ENCODE measurements around the gene MSL1. TPM values are rescaled to one million over a fixed set of nuclear protein-coding genes. Genes with fewer than 3 reads are reported as not detected.
A peak's percentile ranks its signal among the peaks of the same experiment; 100 is the strongest.

Gene MSL1
- total RNA-seq, 1 donor from 2014 or later, result 27.1 TPM

- no peaks in the 10 kb centered on the region for H3K27me3 ChIP-seq (ENCODE audit: control insufficient read depth, insufficient read depth, low read length)
- DNase-seq (ENCODE audit: low read depth) (peak; percentile 95), FAIRE-seq (no peak)
- H3K36me3 ChIP-seq (ENCODE audit: control insufficient read depth, insufficient read depth, low read length), result peaks cover 28% of the 10 kb centered on the region
- peak overlapping the region; percentile 95 for H3K4me3 ChIP-seq (ENCODE audit: low read depth, low read length)
- TF ChIP-seq CTCF (IDR thresholded peaks at IDR 0.05; ENCODE audit: insufficient read depth, low read length, severe bottlenecking), result no peak
These were observed 22.7 kb upstream of the MSL1 start for GRCh38 chr17:40098846-40099618.

GRCh38 chr17:40099619-40100418 is 22.0 kb upstream of the MSL1 start:
- H3K36me3 ChIP-seq (ENCODE audit: control insufficient read depth, insufficient read depth, low read length), result peaks cover 25% of the 10 kb centered on the region
- no peak for FAIRE-seq
- no peak for TF ChIP-seq CTCF (IDR thresholded peaks at IDR 0.05; ENCODE audit: insufficient read depth, low read length, severe bottlenecking)
- H3K4me3 ChIP-seq (ENCODE audit: low read depth, low read length), result peak overlapping the region; percentile 95
- no peak for DNase-seq (ENCODE audit: low read depth)
- H3K27me3 ChIP-seq (ENCODE audit: control insufficient read depth, insufficient read depth, low read length), result no peaks in the 10 kb centered on the region

DNA sequence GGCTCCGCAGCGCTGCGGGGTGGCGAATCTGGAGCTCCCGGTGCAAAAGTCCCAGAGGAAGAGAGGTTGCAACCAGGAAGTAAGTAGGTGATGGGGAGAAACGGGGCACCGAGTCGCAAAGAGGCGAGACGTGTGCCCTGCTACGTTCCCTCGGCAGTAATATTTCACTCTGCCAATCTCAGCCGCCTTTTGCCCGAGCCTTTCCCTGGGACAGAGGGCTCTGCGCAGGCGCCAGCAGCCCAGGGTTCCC is 21.4 kb upstream of the MSL1 start, which contains the start of gene NR1D1:
Gene NR1D1 (minus strand): TSS at position 171 of the 250 bp plus-strand sequence. CDS start 495 bp downstream, outside the sequence.
- DNase-seq (ENCODE audit: low read depth) (no peak), FAIRE-seq (no peak)
- no peak for TF ChIP-seq CTCF (IDR thresholded peaks at IDR 0.05; ENCODE audit: insufficient read depth, low read length, severe bottlenecking)
- Histone ChIP-seq H3K4me3 (ENCODE audit: low read depth, low read length) (peak within 1 kb of the TSS; percentile 95), H3K36me3 (ENCODE audit: control insufficient read depth, insufficient read depth, low read length) (peaks cover 20% of the 10 kb centered on the region), H3K27me3 (ENCODE audit: control insufficient read depth, insufficient read depth, low read length) (no peaks in the 10 kb centered on the region)

- no peak for TF ChIP-seq CTCF (IDR thresholded peaks at IDR 0.05; ENCODE audit: insufficient read depth, low read length, severe bottlenecking)
- DNase-seq (ENCODE audit: low read depth) (peak; percentile 96), FAIRE-seq (peak; percentile 50)
- Histone ChIP-seq H3K36me3 (ENCODE audit: control insufficient read depth, insufficient read depth, low read length) (peaks cover 16% of the 10 kb centered on the region), H3K4me3 (ENCODE audit: low read depth, low read length) (peak overlapping the region; percentile 95), H3K27me3 (ENCODE audit: control insufficient read depth, insufficient read depth, low read length) (no peaks in the 10 kb centered on the region)
These were observed 21.0 kb upstream of the MSL1 start for GRCh38 chr17:40100669-40101366.

DNA sequence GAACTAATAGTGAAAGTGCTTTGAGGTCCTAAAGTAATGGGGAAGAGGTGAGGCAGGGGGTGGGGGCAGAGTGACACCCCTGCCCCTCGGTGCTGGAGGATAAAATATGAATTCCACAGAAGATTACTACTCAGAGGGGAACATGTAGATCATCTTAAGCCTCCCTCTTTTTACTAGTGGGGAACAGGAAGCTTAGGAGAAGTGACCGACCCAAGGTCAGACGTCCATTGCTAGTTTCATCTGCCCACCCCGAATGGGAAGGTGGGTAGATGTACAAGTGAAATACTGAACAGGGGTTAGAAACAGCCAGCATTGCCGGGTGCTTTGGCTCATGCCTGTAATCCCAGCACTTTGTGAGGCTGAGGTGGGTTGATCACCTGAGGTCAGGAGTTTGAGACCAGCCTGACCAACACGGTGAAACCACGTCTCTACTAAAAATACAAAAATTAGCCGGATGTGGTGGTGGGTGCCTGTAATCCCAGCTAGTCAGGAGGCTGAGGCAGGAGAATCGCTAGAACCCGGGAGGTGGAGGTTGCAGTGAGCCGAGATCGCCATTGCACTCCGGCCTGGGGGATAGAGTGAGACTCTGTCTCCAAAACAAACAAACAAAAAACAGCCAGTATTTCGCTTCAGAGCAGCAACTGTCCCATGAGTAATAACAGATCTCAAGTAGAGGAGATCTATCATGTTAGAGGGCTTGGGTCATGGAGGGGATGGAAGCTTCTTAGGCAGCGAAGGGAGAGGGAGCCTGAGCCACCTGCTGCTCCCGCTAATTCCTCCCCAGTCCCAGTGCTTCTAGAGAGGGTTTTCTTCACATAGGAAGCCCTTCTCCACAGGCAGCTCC is 20.2 kb upstream of the MSL1 start:
- H3K27me3 ChIP-seq (ENCODE audit: control insufficient read depth, insufficient read depth, low read length), result no peaks in the 10 kb centered on the region
- TF ChIP-seq CTCF (IDR thresholded peaks at IDR 0.05; ENCODE audit: insufficient read depth, low read length, severe bottlenecking), result no peak
- DNase-seq (ENCODE audit: low read depth), result no peak
- H3K36me3 ChIP-seq (ENCODE audit: control insufficient read depth, insufficient read depth, low read length), result peaks cover 9% of the 10 kb centered on the region
- H3K4me3 ChIP-seq (ENCODE audit: low read depth, low read length), result no peak overlapping the region
- FAIRE-seq, result no peak

Measured in bronchial epithelial cell (primary cell).